Caco-2 (cell line): ENCODE data around the gene TNFRSF13B. TPM values are rescaled to one million over a fixed set of nuclear protein-coding genes. Genes with fewer than 3 reads are reported as not detected.

Experiments used
- BruUV-seq: library from RNA; stranded (reverse); fragments of 400-500 nt; replicated peaks from 2 replicates; lab custom pipeline; 2021; lab: Mats Ljungman, UMichigan
- CTCF ChIA-PET: fragments of 300-600 bp; sonication (Branson Sonifier 250); formaldehyde crosslinking; loops from one replicate; lab custom pipeline; 2022; ENCODE audit warnings: antibody characterized with exemption; lab: Charles Lee
- POLR2A ChIA-PET: fragments of 300-600 bp; sonication (Branson Sonifier 250); formaldehyde crosslinking; loops from one replicate; lab custom pipeline; 2022; ENCODE audit warnings: antibody characterized with exemption; lab: Charles Lee
- DNase-seq, 2 experiments: peaks; one replicate each; pipeline versions ENCODE4 v3.0.0 to v3.0.0-alpha.2; 2020 to 2022
- H3K27me3 ChIP-seq: replicated peaks from 2 replicates; pipeline ENCODE4 v1.6.0; 2011; ENCODE audit warnings: low read length; ENCODE audit not compliant: control insufficient read depth, insufficient read depth
- H3K36me3 ChIP-seq: 2 replicates; pipeline ENCODE4 v1.5.1; 2011; ENCODE audit warnings: low read length; ENCODE audit not compliant: control insufficient read depth, insufficient read depth
- H3K4me1 ChIP-seq: fragments of 250-450 bp; sonication (Bioruptor Pico); 2 replicates; pipeline ENCODE4 v1.5.1; 2020; ENCODE audit warnings: mild to moderate bottlenecking
- H3K4me3 ChIP-seq: 2 replicates; pipeline ENCODE4 v1.5.1; 2011; ENCODE audit warnings: low read depth, mild to moderate bottlenecking, control low read depth, low read length
- H3K9me3 ChIP-seq: fragments of 250-450 bp; sonication (Bioruptor Pico); 2 replicates; pipeline ENCODE4 v1.5.1; 2020; ENCODE audit warnings: mild to moderate bottlenecking, moderate library complexity
- H3K27ac Mint-ChIP-seq: one replicate; pipeline ENCODE4 v1.8.0; 2022; ENCODE audit warnings: mixed read lengths; ENCODE audit not compliant: unreplicated experiment
- H3K27me3 Mint-ChIP-seq: one replicate; pipeline ENCODE4 v1.8.0; 2022; ENCODE audit warnings: mixed read lengths; ENCODE audit not compliant: insufficient read depth, unreplicated experiment
- H3K36me3 Mint-ChIP-seq: one replicate; pipeline ENCODE4 v1.8.0; 2022; ENCODE audit warnings: mild to moderate bottlenecking, mixed read lengths; ENCODE audit not compliant: insufficient read depth, unreplicated experiment
- H3K4me1 Mint-ChIP-seq: one replicate; pipeline ENCODE4 v1.8.0; 2022; ENCODE audit warnings: low read depth, mixed read lengths; ENCODE audit not compliant: unreplicated experiment
- H3K4me3 Mint-ChIP-seq: one replicate; pipeline ENCODE4 v1.8.0; 2022; ENCODE audit warnings: mild to moderate bottlenecking, moderate library complexity, mixed read lengths; ENCODE audit not compliant: unreplicated experiment
- H3K9me3 Mint-ChIP-seq: one replicate; pipeline ENCODE4 v1.8.0; 2022; ENCODE audit warnings: mixed read lengths; ENCODE audit not compliant: unreplicated experiment
- CTCF ChIP-seq, 2 experiments: fragments of 200-600 bp in 1 of 2; IDR thresholded peaks; 1 replicate in 1 of 2; 2 replicates in 1 of 2; pipeline versions ENCODE4 v1.5.1 to v1.8.0; 2011 to 2022; ENCODE audit warnings: antibody characterized with exemption in 1 of 2, control low read depth in 1 of 2, inconsistent platforms in 1 of 2, low read depth in 1 of 2, low read length in 1 of 2, mild to moderate bottlenecking in 1 of 2, moderate library complexity in 1 of 2; ENCODE audit not compliant: insufficient read depth in 1 of 2, severe bottlenecking in 1 of 2, unreplicated experiment in 1 of 2
- intact Hi-C: fragments of 100-400 bp; cut with micrococcal nuclease; formaldehyde crosslinking; loops from one replicate; pipeline ENCODE4 v1.10.0; 2022; ENCODE audit not compliant: unreplicated experiment
- total RNA-seq: library from RNA; stranded (reverse); gene quantifications from 2 replicates; pipeline ENCODE4 v1.2.3, GENCODE V29; 2022

The TNFRSF13B gene
- total RNA-seq, 1 experiment from 2014 or later = not detected

GRCh38 chr17:16987066-16987829 is 15.3 kb upstream of the TNFRSF13B start:
- Histone ChIP-seq H3K36me3 (no peaks in the 10 kb centered on the region), H3K4me1 (no peaks in the 10 kb centered on the region), H3K4me3 (no peak overlapping the region), H3K9me3 (no peaks in the 10 kb centered on the region), H3K27me3 (no peaks in the 10 kb centered on the region)
- Mint-ChIP-seq H3K27me3 (no peaks in the 10 kb centered on the region), H3K9me3 (no peaks in the 10 kb centered on the region), H3K36me3 (no peaks in the 10 kb centered on the region), H3K27ac (no peak overlapping the region), H3K4me1 (no peaks in the 10 kb centered on the region), H3K4me3 (no peak overlapping the region)
- no TSS peak for BruUV-seq
- DNase-seq = no peak
- no peak for TF ChIP-seq CTCF (IDR thresholded peaks at IDR 0.05; ENCODE audit: insufficient read depth in 1 of 2, low read depth in 1 of 2, low read length in 1 of 2, severe bottlenecking in 1 of 2, unreplicated experiment in 1 of 2)
- POLR2A ChIA-PET = no interaction called here
- CTCF ChIA-PET = no interaction called here
- intact Hi-C loops = no loop called here

GRCh38 chr17:16986391-16986790 is 14.5 kb upstream of the TNFRSF13B start:
- no peak overlapping the region for H3K4me3 Mint-ChIP-seq
- no peak overlapping the region for H3K27ac Mint-ChIP-seq
- Histone ChIP-seq H3K27me3 (no peaks in the 10 kb centered on the region), H3K36me3 (no peaks in the 10 kb centered on the region), H3K9me3 (no peaks in the 10 kb centered on the region), H3K4me1 (no peaks in the 10 kb centered on the region), H3K4me3 (no peak overlapping the region)
- intact Hi-C loops = no loop called here
- ChIA-PET CTCF (no interaction called here), POLR2A (no interaction called here)
- no TSS peak for BruUV-seq
- H3K9me3 Mint-ChIP-seq = no peaks in the 10 kb centered on the region
- H3K36me3 Mint-ChIP-seq = no peaks in the 10 kb centered on the region
- no peak for TF ChIP-seq CTCF (IDR thresholded peaks at IDR 0.05; ENCODE audit: insufficient read depth in 1 of 2, low read depth in 1 of 2, low read length in 1 of 2, severe bottlenecking in 1 of 2, unreplicated experiment in 1 of 2)
- no peaks in the 10 kb centered on the region for H3K4me1 Mint-ChIP-seq
- no peak for DNase-seq
- no peaks in the 10 kb centered on the region for H3K27me3 Mint-ChIP-seq

GRCh38 chr17:16981928-16982327 is 10.0 kb upstream of the TNFRSF13B start:
- no peaks in the 10 kb centered on the region for H3K9me3 Mint-ChIP-seq
- 0 out of 2 replicates have a peak, but pooled peaks cover 4% of the 10 kb centered on the region for H3K4me1 ChIP-seq
- intact Hi-C loops = no loop called here
- no peaks in the 10 kb centered on the region for H3K9me3 ChIP-seq
- peaks cover 8% of the 10 kb centered on the region for H3K27me3 Mint-ChIP-seq
- no peak for DNase-seq
- ChIA-PET CTCF (no interaction called here), POLR2A (no interaction called here)
- no peak overlapping the region for H3K4me3 ChIP-seq
- BruUV-seq = no TSS peak
- no peaks in the 10 kb centered on the region for H3K27me3 ChIP-seq
- peaks cover 5% of the 10 kb centered on the region for H3K4me1 Mint-ChIP-seq
- no peak for TF ChIP-seq CTCF (IDR thresholded peaks at IDR 0.05; ENCODE audit: insufficient read depth in 1 of 2, low read depth in 1 of 2, low read length in 1 of 2, severe bottlenecking in 1 of 2, unreplicated experiment in 1 of 2)
- no peak overlapping the region for H3K27ac Mint-ChIP-seq
- H3K36me3 Mint-ChIP-seq = no peaks in the 10 kb centered on the region
- no peak overlapping the region for H3K4me3 Mint-ChIP-seq
- no peaks in the 10 kb centered on the region for H3K36me3 ChIP-seq
